GM21723 (cell line): ENCODE results near the gene KCNV2.

Source experiments
- ATAC-seq: cut with Tn5 transposase; IDR thresholded peaks from one replicate; pipeline ENCODE4 v1.9.1; 2021; ENCODE audit warnings: mild to moderate bottlenecking, moderate library complexity; ENCODE audit not compliant: unreplicated experiment

Gene KCNV2

DNA sequence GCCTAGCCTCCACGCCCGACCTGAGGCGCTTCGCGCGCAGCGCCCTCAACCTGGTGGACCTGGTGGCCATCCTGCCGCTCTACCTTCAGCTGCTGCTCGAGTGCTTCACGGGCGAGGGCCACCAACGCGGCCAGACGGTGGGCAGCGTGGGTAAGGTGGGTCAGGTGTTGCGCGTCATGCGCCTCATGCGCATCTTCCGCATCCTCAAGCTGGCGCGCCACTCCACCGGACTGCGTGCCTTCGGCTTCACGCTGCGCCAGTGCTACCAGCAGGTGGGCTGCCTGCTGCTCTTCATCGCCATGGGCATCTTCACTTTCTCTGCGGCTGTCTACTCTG is 1.4 kb downstream of the KCNV2 start:
- no peak for ATAC-seq

DNA sequence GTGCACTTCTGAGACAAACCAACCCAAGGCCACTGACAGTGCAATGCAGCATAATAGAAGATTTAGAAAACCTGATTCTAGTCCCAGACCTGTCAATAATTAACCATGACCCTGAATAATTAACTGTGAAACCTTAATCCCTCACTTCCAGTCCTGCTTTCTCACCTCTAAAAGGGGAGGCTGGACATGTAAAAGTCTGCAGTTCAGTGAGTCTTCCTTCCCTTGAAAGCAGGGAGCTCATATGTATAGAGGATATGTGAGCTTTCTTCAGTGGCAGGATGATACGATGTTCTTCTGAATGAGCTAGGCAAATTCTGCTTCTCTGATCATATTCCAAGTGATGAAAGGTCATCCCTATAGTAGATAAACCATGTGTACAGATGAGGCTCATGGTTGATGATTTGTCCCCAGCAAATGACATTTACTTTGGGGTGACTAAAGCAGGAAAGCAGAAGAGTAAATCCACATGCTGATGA is 2.9 kb downstream of the KCNV2 start:
- ATAC-seq, result no peak

DNA sequence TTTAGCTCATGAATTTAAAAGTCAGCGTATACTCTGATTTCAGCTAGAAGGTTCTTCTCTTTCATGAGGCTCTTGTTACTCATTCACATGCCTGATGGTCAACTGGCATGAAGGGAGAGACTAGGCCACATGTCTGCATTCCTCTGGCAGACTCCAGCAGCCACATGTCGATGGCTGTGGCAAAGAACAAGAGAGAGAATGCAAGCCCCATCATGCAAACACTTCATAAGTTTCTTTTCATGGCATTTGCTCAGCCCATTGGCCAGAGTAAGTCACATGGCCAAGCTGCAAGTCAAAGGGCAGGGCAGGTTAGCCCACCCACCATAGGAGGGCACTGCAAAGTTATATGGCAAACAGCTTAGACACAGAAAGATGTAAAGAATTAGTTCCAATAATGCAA is 5.4 kb downstream of the KCNV2 start:
- no peak for ATAC-seq

DNA sequence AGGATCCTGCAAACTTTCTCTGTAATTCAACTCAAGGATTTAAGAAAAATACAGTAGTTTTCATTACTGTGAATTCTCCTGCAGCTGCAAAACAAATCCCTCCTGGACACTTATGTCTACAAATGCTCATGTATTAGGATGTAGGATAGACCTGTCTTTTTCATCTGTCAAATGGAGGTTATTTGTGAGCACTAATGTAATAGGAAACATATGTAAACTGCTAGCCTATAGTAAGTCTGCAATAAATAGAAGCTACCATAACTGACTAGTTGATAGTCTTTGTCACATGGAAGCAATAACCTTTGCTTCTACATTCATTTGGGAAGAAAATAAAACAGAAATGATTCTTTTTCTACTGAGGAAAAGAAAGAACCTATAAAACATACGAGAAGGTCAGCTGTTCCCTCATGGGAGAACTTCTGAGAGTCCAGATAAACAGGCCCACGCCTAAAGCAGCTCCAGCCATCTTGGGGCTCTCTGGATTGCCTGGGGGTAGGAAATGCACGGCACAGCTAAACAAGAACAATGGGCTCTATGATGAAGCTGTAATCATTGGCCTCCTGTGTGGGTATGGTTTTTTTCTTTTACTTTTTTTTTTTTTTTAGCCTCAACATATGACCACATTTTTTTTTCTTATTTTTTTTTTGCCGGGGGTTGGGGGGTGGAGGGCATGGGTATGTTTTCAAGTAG is 6.2 kb downstream of the KCNV2 start:
- no peak for ATAC-seq

DNA sequence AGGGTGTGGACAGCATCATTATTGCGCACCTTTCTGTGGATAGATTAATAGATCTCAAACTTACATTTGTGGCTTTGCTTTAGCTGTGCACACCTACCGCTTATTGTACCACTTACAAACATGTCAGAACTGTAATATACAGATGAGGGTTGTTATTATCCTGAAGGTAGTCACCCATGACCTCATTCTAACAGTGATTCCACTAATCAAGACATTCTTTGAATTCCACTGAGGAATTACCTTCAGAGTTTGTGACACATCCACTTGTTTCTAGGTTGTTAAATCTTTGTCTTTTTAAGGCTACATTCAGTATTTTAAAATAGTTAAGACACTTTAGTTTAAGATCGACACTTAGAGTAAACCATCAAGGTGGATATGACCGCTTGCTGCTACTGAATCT is 7.8 kb downstream of the KCNV2 start:
- no peak for ATAC-seq

DNA sequence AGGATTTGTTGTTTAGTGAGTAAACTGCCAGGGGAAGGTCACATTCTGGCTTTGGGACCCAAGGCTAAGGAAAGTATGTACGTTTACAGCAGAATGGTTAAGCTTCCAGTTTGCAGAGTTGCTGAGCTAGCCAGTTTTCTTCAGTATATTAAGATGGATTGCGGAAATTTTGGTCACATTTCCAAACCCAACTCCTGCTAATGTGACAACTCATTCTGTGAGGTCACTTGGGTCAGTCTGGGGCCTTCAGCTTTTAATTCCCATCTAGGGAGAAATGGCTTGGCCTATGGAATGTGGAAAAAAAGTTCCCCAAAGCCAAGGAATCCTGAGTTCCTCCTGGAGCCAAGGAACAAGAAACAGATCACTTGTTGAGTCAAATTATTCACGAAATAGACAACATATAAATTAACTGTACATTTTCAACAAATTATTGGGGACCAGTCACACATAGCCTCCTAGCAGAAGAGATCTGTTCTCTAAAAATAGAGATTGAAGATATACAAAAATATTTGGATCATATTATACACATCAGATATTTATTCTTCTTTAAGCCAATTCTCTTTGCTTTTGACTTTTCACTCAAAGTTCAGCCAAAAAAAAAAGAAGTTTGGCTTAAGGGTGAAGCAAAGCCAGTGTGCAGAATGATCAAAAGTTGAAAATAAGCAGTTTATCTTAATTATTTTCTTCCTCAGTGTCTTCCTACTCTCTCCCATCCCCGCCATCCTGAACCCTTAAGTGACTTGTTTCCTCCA is 8.8 kb downstream of the KCNV2 start:
- ATAC-seq, result no peak

DNA sequence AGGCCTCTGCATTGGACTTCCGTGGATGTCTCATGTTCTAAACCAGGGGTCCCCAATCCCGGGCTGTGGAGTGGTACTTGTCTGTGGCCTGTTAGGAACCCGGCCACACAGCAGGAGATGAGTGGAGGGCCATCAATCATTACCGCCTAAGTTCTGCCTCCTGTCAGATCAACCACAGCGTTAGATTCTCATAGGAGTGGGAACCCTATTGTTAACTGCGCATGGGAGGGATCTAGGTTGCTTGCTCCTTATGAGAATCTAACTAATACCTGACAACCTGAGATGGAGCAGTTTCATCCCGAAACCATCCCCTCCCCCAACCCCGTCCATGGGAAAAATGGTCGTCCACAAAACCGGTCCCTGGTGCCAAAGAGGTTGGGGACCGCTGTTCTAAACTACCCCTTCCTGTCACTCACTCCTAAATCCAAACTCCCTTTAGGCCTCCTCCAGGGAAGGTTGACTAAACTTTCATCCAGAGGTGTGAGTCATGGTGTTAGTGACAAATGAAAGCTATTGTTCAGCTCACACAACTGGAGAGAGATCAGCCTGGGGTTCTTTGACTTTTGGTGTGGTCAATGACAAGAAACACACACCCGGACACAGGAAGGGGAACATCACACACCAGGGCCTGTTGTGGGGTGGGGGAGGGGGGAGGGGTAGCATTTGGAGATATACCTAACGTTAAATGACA is 9.5 kb downstream of the KCNV2 start:
- no peak for ATAC-seq

DNA sequence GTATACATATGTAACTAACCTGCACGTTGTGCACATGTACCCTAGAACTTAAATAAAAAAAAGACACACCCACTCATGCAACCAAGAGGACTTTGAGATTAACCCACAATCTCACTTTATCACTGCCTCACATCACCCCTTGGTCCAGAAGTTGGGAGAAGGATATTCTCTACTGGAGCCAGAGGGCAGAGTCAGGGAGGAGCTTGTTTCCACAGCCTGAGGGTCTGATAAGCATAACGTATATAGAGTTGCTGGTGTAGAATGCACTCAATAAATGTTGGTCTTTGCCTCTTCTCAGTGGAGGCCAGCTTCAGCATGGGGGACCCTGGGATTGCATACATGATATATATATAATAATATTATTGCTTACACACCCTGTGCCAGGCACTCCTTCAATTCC is 10.1 kb downstream of the KCNV2 start:
- no peak for ATAC-seq

DNA sequence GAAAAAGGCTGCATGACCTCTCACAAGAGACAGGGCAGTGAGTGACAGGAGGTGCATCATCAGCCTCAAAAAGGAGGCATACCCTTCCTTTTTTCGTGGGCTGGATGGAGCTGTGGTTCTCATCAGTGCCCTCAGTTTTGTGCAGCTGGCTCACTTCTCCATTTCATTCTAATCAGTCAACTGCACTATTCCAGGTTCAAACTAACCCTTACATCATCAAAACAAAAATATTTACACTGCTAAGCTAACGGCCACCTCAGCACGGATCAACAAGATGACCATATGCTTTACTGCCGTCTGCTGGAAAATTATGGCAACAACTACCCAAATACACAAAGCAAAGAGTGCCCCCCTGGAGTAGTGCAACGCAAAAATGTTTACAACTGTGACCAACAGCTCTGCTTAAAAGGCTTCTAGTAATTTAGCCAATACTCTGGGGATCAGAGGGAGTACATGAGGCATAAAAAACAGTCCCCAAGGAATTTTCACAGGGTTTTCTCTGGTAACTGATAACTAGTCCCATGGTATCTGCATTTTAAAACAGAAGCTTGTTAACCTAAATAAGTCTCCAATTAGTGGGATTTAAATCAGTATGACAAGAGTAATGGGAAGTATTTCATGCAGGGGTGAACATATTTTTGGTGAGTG is 10.8 kb downstream of the KCNV2 start:
- peak; percentile 87 for ATAC-seq

DNA sequence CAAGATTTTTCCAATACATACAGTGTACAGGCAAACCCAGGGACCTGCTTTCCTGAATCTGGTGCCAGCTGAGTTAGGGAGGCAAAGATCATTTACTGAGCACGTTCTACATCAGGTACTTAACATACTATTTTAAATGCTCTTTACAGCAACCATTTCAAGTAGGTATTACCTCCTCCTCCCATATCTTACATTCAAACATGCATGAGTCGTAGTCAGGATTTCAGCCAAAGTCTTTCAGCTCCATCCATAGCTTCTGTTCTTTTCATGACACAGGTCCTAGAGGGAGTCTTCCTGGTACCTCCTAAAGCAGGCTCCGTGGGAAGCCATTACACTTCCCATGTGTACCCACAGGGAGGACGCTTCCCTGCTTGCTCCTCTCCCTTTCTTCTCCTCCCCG is 11.7 kb downstream of the KCNV2 start:
- ATAC-seq, result no peak

DNA sequence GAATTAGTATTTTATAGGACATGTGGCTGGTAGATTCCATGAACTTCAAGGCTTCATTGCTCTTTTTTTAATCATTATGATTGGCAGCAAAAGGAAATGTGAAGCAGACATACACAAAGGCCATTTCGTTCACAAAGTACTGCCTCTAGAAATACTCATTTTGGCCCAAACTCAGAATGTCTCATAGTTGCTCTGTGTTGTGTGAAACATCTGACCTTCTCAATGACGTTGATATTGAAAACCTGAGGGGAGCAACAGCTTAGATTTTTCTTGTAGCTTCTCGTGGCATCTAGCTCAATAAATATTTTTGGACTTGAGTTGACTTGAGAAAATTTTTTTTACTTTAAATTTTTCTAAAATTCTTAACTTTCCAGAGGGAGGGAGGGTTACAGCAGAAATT is 12.4 kb downstream of the KCNV2 start:
- no peak for ATAC-seq

DNA sequence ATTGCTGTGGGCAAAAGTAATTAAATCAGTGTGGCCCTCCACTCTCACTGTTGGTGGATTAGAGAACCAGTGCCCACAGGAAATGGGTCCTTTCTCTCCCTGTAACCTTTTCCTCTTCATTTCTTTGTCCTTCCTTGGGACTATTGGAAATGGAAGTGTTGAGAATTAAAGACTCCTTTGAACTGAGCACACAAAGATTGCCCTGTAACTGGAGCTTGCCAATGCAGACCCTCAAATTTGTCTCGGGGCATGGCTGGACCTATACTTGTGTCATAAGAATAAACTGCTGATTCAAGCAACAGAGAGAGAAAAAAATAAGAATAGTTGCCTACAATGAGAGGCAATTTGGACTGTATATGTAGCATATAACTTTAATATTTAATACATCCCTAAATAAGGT is 13.7 kb downstream of the KCNV2 start:
- ATAC-seq, result no peak

DNA sequence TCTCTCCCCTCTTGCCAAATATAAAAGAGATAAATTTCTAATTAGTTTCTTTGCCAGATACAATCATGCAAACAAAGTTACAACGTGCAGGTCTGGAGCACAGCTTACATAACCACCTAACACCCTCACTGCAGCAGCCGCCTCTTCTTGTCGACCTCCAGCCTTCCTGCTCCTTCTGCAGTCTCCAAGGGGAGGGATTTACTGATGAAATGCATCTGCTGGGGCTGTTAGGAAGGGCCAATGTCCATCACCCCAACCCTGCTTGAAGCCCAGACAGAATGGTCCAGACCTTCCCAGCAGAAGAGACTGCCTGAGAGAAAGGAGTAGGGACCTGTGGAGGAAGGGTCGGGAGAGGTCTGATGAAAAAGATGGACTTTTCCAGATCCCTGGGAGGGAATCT is 15.2 kb downstream of the KCNV2 start:
- no peak for ATAC-seq

DNA sequence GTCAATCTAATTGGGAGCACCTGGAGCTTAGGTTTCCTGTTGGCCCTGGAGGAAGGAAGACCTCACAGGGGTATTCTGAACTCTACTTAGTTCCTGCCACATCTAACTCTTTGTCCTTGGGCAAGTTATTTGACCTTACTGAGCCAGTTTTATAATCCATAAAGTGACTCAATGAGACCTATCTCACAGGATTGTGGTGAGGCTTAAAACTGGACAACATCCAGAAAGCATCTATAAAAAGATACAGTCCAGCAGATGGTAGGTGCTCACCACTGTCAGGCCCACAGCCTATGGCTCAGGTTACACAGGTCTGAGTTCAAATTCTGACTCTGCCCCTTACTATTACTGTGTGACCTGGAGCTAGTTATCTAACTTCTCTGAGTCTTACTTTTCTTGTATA is 23.3 kb downstream of the KCNV2 start:
- ATAC-seq, result no peak

DNA sequence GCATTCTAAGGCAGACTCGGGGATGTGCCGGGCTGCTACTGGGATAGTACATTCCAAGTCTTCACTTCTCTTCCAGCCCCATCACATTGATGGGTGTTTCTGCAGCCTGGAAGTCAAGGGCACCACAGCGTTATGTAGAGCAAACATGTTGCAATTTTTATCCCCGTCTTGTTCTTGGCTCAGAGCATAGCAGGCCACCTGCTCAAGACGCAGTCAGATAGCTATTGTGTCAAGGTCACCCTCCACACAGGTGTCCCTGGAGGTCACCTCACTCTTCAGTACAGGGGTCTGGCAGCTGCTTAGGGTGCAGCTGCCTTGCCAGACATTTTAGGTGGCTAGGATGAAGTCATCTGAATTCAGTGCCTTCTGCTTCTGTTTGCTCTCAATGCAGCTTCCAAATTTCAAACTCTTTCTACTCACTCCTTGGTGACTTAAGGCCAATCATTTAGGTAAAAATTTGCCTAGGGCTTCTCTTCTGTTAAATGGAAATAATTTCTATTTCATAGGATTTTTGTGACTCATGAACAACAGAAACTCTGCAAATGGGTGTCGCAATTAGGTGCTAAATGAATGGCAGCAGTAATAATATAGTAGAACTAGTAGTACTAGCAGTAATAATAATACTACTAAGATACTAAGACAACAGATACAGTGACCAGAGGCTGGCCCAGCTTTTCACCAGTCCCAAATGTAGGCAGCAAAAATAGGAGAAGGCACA is 24.3 kb downstream of the KCNV2 start:
- ATAC-seq, result no peak

DNA sequence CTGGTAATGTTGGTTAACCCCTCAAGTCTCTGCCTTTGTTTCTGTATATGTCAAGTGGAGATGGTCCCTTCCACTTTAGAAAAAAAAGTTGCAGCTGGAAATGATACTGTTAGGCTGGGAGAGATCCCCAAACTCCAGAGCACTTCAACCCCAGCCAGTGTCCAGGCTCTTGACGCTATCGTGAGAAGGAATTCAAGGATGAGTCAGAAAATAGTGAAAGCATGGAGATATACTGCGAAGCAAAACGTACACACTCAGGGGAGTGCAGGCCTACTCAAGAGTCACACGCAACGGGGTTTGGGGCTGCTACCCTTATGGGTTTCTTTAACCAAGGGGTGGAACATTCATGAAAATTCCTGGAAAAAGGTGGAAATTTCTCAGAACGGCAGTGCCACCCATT is 24.9 kb downstream of the KCNV2 start:
- no peak for ATAC-seq

DNA sequence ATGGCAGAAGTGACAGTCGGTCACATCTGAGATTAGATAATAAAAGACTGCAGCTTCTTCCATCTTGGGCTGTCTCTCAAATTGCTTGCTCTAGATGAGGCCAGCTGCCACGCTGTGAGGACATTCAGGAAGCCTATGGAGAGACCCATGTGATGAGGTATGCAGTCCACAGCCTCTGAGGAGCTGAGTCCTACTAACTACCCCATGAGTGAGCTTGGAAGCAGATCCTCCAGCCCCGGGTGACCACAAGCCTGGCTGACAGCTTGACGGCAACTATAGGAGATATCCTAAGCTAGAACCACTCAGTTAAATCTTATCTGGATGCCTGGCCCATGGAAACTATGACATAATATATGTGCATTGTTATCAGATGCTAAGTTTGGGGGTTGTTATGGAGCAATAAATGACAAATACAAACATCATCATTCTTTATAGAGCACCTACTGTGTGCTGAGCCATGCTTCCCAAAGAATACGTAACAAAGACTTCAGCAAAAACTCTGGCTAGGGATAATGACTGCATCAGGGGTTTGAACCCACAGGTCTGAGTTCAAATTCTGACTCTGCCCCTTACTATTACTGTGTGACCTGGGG is 26.7 kb downstream of the KCNV2 start:
- no peak for ATAC-seq

DNA sequence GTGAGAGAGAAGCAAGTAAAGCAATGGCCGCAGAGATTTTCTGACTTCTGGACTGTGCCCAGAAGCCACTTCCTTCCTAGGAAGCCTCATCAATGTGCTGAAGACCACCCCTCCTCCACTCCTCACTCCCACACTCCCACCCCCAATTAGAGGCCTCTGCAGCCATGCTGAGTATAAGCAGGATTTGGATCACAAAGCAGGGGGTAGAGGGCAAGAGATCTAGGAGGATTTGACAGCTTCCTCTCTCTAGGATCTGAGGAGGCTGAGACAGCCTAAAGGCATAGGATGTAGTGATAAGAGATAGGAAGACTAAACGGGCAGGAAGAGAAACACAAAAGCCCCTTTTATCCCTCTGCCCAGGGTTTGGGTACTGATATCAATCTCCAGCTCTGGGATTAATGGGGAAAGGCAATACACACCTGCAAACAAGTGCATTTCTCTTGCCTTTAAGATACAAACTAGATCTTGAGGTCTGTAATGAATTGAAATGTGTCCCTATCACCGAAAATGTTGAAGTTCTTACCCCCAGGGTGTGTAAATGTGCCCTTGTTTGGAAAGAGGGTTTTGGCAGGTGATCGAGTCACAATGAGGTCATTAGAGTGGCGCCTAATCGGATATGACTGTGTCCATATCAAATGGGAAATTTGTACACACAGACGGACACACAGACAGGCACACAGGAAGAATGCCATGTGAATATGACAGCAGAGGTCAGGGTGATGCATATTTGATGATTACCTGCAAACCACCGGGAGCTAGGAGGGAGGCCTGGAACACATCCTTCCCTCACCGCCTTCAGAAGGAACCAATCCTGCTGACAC is 28.5 kb downstream of the KCNV2 start:
- no peak for ATAC-seq

DNA sequence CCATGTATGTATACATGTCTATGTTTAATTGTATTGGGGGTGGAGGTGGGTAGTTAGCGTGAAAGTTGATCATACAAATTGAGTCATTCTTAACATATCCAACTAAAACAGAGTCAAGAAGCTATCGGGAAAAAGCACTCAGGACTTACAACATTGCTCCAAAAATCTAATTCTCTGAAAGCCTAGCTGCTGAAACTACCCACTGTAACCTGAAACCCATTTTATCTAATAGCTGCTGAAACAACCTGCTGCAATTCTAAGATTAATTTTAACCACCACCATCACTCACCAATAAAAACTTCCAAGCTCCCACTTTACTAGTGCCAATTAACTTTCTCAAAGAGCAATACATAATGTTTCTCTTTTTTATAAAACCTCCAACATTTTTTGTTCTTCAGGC is 32.2 kb downstream of the KCNV2 start:
- no peak for ATAC-seq

DNA sequence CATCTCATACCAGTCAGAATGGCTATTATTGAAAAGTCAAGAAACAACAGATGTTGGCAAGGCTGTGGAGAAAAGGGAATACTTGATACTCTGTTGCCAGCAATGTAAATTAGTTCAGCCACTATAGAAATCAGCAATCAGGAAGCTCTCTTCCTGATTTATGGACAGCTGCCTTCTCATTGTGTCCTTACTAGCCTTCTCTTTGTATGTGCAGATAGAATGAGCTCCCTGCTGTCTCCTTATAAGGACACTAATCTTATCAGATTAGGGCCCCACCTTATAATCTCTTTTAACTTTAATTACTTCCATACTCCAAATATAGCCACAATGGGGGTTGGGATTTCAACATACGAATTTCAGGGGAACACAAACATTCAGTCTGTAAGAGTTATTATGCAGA is 38.0 kb downstream of the KCNV2 start:
- no peak for ATAC-seq
